HG02588 (cell line): ENCODE results near the gene ORAI2.
"Not testable (repeated sequence)": the region's sequence is repeated elsewhere in the genome, so short reads cannot be mapped to it uniquely, and the experiment has no call there.

Experiments used
- ATAC-seq: cut with Tn5 transposase; IDR thresholded peaks from one replicate; pipeline ENCODE4 v1.9.1; 2021; ENCODE audit warnings: mild to moderate bottlenecking, moderate library complexity; ENCODE audit not compliant: unreplicated experiment

Gene ORAI2

DNA sequence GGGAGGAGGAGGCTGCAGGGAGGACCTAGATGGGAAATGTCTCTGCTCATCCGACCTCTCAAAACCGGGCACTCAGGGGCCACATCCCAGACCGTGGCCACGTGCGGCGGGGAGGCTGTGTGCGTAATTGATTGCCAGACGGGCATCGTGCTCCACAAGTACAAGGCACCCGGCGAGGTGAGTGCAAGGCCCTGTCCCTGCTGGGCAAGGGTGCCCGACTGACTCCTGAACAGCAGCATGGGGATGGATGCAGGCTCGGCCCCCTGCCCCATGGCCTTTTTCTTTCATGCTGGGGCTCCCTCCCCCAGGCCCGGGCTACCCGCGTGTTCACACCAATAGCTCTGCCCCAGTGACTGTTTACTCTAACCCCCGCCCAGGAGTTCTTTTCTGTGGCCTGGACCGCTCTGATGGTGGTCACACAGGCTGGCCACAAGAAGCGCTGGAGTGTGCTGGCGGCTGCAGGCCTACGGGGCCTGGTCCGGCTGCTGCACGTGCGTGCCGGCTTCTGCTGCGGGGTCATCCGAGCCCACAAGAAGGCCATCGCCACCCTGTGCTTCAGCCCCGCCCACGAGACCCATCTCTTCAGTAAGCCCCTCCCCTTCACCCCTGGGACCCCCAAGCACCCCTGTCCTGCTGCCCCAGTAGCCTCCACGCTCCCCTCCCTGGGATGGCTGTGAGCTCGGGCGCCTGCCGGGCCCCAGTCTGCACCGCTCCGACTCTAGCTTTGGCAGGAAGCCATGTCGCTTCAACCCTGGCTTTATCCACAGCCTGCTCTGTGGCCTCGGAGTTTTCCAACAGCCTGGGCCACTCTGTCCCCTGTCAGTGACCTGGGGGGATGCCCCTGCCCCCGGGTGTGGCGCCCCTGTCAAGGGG is 35.3 kb downstream of the ORAI2 start:
- no peak for ATAC-seq

DNA sequence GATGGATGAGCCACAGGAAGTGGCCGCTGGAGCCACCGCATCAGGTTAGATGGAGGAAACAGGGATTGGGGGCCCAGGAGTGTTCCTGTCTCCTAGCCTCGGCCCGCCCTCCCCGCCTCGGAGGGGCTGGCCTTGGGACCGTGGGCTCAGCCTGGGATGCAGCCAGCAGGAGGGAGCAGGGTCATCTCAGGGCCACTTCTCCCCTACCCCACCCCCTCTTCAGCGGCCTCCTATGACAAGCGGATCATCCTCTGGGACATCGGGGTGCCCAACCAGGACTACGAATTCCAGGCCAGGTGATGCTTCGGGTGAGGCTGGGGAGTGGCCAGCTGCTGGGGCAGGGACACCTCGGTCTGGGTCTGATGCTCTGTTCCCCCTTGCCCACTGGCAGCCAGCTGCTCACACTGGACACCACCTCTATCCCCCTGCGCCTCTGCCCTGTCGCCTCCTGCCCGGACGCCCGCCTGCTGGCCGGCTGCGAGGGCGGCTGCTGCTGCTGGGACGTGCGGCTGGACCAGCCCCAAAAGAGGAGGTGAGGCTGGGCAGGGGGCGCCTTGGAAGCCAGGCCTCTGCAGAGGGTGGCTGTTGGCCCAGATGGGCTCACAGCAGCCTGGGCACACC is 36.1 kb downstream of the ORAI2 start:
- no peak for ATAC-seq

DNA sequence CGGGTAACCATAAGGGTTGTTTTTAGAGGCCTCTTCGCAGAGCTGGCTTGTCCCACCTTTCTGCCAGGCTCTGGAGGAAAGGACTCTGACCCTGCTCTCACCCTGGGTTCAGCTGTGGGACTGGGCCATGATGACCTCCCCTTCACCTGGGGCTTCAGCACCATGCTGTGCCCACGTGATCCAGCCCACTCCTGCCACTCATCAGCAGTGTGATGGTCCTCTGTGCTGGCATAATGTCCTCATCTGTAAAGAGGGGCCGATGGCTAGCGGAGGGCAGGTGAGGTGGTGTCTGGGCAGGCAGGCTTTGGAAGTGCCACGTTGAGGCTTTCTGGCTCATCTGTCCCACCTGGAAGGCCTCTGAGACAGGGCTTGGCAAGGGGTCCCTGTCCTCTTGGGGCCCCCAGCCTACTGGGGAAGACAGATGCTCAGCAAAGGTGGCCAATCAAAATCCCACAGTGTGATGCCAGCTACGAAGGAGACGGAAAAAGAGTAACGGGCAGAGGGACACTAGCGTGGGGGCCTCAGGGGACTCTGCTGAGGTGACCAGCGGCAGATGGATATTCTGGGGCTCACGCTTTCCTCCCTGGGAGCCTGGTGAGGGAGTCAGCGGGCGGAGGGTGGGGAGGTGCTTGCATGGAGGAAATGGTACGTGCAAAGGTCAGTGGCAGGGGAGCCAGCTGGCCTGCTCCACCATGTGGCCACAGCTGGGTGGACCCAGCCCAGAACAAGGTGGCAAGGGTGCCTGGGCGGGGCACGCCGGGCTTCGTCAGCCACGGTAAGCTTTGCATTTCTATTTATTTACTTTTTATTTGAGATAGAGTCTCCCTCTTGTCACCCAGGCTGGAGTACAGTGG is 36.8 kb downstream of the ORAI2 start:
- ATAC-seq = no peak

DNA sequence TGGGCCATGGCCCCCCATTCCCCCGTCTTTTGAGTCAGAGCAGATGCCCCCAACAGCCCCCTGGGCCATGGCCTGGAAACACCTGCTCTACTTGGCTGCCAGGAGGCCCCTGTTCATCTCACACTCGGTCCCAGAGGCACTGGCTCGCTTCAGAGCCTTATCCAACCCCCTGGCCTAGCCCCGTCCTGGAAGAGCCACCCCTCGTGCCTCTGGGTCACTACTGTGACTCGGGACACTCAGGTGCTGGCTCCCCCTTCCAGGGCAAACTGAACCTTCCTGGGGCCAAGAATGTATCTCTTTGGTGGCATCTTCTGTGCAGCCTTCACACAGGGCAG is 38.4 kb downstream of the ORAI2 start:
- ATAC-seq = no peak

DNA sequence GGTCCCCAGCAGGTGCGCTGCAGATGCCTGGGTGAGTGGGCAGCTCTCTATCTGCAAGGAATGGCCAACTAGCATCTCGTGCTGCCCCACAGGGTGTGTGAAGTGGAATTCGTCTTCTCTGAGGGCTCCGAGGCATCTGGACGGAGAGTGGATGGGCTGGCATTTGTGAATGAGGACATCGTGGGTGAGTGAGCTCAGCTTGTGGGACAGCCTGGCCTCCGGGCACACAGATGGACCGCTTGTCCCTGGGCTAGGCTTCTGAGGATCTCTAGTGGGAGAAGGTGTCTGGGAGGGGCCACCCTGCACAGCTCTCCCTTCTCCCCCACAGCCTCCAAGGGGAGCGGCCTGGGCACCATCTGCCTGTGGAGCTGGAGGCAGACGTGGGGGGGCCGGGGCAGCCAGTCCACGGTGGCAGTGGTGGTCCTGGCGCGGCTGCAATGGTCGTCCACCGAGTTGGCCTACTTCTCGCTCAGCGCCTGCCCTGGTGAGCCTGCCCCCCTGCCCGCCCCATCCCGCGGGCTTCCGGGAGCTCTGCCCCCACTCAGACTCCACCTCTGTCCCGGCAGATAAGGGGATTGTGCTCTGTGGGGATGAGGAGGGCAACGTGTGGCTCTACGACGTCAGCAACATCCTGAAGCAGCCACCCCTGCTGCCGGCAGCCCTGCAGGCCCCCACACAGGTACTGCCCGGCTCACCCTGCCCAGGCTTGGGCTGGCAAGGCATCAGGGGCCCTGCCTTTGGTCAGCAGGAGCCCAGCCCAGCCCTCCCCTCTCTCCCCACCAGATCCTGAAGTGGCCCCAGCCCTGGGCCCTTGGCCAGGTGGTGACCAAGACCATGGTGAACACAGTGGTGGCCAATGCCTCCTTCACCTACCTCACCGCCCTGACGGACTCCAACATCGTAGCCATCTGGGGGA is 39.0 kb downstream of the ORAI2 start:
- no peak for ATAC-seq

DNA sequence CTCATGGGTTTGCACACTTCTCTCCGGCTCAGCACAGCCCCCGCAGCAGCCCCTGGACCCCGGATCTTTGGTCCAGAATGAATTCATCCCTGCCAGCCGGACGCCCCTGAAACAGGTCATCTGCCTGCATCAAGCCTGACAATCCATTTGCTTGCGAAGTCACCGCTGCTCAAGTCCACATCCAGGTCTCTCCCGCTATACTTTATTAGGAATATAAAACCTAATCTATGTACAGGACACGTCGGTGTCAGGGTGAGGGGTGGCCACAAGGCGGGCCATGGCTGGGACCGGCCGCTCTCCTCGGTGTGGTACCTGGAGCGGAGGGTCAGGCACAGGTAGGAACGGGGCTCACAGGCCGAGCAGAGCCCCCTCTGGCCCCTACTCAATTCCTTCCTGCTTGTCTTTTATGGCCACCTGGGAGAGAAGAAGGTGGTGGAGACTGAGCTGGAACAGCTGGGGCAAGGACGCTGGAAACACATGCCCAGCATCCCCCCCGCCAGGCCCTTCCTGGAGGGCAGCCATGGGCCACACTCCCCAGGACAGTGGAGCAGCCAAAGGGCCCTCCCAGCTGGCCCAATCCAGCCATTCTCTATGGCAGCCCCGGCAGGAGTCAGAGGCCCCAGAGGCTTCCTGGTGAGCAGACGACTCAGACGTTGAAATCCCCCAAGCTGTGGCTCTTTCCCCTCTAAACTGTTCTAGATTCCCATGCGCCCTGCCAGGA is 40.1 kb downstream of the ORAI2 start:
- no peak for ATAC-seq

DNA sequence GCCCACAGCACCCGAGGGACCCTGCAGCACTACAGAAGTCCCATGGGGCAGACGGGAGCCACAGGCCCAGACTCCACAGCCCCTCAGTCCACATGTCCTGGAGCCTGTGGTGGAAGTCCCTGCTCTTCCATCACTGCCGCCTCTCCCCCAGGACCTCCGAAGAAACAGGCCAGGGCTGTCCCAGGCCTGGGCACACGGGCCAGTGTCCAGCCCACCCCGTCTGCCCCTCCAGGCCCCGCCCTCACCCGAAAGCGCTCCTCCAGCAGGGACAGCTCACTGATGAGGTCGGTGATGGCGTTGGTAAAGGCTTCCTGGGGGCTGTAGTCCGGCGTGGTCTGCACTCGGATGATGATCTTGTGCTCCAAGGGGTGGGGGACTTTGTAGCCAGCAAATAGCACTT is 40.7 kb downstream of the ORAI2 start:
- ATAC-seq = not testable (repeated sequence)

DNA sequence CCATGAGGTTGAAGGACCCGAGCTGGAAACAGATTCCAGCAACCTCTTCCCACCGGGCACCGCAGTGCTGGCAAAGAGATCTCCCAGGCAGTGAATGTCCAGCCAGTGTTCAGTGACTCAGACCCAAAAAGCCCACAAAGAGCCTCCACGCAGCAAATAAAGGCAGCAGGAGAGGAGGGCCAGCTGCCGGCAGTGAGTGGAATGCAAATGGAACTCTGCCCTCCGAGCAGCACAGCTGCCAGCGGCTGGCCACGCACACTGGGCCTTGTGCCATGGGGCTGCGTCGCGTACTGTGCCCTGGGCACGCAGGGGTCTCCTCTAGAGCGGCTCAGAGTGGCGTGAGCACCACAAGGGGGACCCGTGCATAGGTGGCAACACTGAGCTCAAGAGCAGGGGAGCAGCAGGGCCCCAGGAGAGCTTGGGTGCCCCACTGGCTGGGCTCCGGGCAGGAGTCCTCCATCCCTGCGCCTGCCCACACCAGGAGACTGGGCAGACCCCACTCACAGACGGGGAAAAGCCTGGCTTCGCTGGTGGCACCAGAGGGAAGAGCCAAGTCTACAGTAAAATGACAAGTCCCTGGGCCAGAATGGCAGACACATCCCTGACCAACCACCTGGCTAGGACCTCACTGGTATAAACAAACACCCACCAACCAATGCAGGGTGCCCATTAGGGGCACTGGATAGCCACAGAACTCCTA is 41.5 kb downstream of the ORAI2 start:
- ATAC-seq = not testable (repeated sequence)

DNA sequence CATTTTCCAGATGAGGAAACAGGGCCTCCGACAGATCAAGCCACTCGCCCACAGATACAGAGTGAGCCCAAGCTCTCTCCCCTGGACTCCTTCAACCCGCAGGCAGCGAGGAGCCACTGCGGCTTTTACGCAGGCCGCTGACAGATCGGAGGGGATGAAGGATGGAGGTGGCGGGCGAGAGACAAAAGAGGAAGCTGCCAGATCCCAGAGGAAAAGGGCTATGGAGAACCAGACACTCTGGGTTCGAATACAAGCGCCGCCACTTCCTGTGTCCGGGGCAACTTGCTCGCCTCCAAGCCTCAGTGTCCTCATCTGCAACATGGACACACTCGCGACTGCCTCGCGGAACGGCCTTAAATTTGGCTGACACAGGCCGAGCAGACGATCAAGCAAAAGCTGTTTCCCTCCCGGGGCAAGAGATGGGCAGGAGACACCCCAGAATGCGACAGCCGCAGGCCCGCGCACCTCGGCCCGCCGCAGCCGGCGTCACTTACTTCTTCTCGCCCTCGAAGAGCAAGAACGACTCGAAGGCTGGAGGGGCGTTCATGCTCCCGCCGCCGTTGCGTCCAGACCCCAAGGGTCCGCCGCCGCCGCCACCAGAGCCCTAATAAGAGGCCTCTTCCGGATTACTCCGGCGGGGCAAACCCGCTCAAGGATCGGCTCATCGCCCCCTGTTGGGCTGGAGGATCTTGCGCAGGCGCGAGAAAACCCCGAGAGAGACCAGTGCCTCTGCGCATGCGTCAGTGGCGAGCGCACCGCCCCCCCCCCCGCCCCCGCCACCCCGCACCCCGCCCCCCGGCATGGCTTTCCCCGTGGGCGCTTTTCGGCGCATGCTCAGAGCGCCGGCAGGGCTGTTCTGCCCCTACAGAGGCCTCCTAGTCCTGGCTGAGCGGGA is 45.2 kb downstream of the ORAI2 start, which contains the start of gene POLR2J:
POLR2J (minus strand) TSS at position 609 of the 895 bp plus-strand sequence; CDS start at position 547, 62 bp downstream.
- ATAC-seq = peak; percentile 80

DNA sequence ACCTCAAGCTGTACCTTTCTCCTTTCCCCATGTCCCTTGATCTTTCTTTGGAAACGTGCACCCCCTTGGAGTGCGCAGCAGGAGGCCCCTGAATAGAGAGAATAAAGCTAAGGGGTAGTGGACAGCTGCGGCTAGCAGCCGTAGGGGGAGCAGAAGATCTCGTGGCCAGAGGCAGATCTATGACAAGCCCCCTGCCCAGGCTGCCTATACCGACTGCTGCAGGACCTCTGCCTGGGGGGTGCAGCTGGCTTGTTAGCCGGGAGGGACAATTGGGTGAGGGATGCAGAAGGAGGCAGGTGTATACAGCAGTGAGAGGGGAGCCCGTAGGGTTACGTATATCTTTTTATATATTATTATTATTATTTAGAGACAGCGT is 45.8 kb downstream of the ORAI2 start:
- ATAC-seq = peak; percentile 22

DNA sequence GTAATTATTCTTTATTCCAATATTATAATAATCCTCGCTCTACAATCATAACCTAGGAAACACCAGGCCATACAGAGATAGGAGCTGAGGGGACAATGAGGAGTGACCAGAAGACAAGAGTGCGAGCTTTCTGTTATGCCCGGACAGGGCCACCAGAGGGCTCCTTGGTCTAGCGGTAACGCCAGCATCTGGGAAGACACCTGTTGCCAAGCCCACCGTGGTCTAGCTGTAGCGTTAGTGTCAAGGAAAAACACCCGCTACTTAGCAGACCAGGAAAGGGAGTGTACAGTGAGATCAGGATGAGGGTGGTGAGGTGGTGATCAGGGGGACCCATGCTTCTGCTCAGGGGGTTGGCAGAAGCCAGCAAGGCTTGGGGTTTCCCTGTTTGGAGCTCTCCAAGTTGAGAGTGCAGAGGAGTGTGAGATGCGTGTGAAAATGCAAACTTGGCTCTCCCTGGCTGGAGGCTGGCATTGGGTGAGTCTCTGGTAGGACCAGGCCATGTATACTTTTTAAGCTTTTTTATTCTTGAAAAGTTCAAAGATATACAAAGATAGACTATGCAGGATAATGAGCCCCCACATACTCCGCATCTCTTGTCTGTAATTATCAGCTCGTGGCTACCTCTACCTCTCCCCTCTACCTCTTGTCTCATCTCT is 46.7 kb downstream of the ORAI2 start:
- ATAC-seq = not testable (repeated sequence)

DNA sequence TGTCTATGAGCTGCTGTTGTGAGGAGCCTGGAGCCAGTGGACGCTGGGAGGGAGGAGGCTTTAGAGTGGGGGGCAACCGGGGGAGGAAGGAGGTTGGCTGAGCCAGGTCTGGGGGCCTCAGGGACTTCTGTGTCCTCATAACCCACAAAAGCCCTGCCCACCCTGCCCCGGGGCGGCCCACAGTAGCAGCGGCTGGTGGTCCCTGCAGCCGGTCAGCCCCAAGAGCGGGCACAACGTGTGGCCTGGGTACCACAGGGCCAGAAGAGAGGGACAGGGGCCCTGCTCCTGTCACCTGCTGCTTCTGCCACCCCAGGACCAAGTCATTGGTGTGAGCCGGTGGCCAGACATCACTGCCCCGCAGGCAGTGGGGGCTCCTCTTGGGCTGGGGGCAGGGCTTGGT is 48.6 kb downstream of the ORAI2 start:
- not testable (repeated sequence) for ATAC-seq

DNA sequence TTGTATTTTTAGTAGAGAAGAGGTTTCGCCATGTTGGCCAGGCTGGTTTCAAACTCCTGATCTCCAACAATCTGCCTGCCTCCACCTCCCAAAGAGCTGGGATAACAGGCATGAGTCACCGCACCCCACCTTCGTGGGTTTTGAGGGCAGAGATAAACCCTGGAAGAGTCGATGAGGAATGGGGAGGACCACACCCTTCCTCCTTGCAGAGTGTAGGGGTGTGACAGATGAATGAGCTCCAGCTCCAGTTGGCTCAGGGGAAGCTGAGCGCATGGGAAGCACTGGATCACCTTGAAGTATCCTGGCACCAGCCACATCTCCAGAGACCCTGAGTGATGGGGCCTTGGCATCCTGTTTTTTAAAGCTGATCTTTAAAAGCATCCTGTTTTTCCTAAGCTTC is 50.9 kb downstream of the ORAI2 start:
- ATAC-seq = not testable (repeated sequence)

DNA sequence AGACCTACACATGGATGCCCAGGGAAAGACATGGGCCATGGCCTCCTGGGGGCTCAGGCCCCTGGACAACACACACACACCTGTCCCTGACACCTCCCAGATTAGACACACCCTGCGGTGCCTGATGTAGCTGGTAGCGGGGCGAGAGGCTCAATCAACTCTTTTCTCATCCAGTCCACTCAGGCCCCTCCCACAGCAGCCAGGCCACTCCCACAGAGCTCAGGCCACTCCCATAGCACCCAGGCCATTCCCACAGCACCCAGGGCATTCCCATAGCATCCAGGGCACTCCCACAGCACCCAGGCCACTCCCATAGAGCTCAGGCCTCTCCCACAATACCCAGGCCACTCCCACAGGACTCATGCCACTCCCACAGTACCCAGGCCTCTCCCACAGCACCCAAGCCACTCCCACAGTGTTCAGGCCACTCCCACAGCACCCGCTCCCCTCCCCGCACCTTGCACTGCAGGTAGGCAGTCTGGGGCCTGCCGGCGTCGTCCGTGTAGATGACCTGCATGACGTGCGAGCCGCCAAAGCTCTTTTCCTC is 57.2 kb downstream of the ORAI2 start:
- ATAC-seq = peak; percentile 36

DNA sequence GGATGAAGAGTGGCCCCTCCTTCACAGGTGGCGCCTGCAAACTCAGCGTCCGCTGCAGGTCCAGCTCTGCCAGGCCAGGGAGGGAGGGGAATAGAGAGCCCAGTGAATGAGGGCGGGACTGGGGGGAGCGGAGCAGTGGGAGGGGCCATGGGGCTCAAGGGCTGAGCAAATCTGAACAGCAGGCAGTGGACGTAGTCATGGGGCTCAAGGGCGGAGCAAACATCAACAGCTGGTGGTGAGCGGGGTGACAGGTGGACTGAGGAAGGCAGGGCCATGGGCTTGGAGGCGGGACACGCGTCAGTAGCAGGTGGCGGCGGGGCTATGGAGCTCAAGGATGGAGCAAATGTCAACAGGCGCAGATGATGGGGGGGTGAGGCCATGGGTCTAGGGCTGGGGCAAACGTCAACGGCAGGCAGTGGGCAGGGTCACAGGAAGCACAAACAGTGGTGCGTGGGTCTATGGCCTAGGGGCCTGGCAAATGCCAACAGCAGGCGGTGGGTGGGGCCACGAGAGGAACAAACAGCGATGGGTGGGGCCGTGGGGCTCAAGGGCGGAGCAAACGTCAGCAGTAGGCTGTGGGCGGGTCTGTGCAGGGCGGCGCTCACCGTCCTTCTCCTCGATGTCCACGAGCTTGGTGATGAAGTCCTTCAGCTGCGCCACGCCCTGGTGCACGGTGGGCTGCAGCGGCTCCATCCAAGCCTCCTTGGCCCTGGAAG is 60.0 kb downstream of the ORAI2 start:
- ATAC-seq = peak; percentile 32

DNA sequence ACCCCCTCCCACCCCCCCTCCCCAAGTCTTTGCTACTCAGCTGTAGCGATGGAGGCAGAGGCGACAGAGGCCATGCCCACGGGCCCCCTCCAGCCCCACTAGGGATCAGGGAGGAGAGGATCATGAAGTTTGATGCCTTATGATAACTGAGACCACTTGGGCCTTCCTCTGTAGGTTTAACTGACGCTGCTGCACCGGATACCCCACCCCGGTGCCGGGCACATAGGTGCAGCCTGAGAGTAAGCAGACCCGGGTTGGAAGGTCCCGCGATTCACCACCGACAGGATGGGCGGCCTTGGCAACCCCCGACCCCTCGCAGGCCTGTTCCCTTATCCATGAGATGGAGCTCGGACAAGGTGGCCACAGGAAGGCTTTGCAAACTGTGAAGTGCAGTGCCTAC is 60.7 kb downstream of the ORAI2 start:
- ATAC-seq = not testable (repeated sequence)
